Fibroblast of skin of left biceps (primary cell): ENCODE results near the gene WDR83.
A peak's percentile ranks its signal among the peaks of the same experiment; 100 is the strongest.
"Not testable (repeated sequence)": the region's sequence is repeated elsewhere in the genome, so short reads cannot be mapped to it uniquely, and the experiment has no call there.

ENCODE experiments used
- DNase-seq, 2 experiments: peaks; one replicate each; pipeline ENCODE4 v3.0.0-alpha.2; 2013; ENCODE audit warnings: low read depth in 2 of 2

WDR83 gene

DNA sequence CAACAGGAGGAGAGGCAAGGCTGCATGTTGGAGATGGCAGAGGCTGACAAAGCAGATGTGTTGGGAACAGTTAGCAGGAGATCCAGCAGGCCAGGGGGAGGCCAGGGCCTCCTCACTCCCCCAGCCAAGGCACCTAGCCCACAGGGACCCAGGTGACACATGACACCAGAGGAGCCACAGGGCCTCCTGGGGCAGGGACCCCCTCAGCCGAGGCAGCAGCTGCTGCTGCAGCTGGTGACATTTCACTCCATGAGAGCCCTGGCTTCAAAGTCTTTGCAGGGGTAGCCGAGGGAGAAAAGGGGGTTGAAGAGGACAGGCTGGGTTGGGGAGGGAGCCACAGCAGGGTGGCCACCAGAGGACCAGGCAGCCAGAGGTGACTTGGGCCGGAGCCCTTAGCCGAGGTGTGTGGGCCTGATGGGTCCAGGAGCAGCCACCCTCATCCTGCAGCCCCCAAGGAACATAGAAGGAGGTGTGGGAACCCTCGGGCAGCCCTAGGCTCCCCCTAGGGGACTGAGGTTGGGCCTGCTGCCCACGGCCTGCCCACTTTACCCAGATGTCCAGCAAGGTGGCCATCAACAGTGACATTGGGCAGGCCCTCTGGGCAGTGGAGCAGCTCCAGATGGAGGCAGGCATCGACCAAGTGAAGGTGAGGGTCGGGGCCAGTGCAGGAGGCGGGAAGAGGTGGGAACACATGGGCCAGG is 21.0 kb downstream of the WDR83 start, which contains the start of gene GNG14:
Gene GNG14, plus strand, starts transcription at position 503 of the 701 bp plus-strand sequence. Its CDS starts 51 bp downstream, at position 554.
- no peak for DNase-seq

DNA sequence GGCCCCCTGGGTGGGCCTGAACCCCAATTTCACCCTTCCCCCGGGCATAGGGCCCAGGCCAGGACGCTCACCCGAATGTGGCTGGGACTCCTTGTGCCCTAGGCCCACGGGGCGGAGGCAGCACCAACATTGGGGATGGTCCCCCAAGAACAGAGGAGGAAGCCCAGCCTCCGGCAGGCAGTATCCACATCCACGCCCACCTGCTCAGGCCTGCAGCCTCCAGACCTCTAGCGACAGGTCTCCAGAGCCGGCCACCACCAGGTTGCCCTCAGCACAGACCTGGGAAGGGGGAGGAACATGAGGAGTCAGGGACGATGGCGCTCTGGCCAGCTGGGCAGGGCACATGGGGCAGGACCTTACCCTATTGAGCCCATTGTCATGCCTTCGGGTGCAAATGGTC is 22.4 kb downstream of the WDR83 start:
- no peak for DNase-seq

DNA sequence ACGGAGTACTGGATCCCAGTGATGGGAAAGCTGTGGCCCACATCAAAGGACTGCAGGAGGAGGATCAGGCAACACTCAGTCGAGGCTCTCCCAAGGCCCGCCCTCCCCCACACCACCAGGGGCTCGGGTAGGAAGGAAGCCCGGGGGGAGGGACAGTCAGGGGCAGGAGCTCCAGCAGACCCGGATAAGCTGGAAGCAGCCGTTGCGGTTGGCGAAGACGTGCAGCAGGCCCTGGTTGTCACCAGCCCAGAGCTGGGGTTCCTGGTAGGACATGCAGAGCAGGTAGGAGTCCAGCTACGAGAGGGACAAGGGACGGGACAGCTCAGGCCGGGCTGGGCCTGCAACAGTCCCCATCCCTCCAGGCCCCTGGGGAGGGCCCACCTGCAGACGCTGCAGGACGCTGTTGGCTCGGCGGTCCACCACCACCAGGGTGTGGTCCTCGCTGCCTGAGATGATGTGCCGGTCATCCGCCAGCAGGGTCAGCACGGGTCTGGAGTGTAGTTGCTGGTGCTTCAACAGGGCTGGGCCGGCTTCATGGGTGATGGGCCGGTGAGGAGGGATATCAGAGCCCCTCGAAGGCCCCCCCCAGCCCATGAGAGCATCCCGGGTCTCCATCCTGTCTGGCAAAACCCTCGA is 23.1 kb downstream of the WDR83 start:
- DNase-seq: no peak

DNA sequence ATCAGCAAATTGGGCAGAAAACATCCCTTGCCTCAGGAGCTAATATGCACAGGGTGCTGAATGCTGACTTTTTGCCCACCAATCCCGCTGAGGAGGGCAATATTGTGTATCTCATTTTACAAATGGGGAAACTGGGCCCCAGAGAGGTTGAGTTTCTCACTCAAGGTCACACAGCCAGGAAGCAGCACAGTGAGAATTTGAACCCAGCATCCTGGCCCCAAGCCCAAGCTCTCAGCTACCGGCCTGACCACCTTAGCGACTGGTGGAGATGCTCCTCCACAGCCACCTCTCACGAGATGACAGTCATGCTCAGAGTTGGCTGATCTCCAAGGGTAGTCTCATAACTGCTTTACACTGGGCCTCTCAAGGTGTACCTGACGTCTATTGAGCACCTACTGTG is 26.4 kb downstream of the WDR83 start:
- no peak for DNase-seq

DNA sequence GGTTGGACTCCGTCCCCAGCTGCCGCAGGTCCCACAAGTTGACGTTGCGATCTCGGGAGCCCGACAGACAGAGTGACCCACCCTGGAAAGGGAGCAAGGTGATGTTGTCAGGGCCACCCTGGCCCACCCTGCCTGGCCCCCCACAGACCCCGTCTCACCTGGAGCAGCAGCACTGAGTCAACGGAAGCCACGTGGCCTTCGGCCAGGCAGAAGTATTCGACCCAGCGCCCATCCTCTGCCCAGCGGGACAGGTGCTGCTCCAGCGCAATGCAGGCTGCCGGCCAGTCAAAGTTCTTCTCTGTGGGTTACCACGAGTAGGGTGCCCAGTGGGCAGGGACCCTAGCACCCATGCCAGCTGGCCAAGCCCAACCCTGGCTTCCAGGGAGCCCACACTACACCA is 28.0 kb downstream of the WDR83 start:
- DNase-seq: no peak

DNA sequence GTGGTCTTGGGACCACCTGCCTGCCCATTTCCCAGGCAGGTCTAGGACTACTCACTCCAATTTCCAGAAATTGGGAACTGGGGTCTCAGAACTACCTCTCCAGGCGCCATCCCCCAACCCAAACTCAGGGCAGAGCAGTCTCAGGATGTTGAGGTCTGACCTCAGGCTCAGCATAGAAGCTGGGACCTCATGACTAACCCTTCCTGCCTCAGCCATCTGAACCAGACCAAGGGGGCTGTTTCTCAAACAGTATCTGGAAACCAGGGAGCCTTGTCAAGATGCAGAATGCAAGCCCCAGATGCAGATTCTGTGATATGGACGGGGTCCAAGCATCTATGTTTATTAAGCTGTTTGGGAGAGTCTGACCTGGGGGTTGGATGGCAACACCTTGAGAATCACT is 28.5 kb downstream of the WDR83 start:
- DNase-seq: no peak

DNA sequence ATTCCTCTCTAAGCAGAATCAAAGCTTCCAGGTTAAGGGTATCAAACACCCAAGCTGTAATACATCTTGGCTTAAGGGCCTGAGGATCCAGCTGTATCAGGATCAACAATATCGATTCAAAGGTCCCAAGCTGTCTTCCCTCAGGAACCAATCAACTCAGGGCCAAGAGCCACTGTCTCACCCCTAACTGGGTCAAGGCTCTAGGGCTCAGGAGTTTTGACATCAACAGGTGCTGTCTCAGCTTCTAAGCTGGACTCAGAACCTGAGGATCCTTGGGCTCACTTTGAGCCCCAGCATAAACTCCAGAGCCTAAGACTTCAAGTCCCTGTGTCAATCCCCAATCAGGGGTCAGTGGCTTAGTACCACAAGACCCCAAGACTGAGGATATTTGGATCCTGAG is 28.9 kb downstream of the WDR83 start:
- DNase-seq: no peak

DNA sequence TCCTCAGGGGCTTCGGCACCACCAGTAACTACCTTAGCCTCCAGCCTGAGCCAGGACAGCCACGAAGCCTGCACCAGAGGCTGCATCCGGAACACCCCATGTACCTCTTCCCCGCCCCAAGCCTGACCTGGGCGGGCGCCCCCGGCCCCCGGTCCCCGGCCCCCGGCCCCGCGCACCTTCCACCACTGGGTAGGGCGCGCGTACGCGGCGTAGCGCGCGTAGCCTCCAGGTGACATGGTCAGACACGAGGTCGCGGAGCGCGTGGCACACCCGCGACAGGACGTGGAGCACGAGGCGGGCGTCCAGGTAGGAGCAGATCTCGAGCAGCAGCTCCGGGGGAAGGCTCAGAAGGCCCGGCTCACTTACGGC is 29.4 kb downstream of the WDR83 start:
- no peak for DNase-seq

DNA sequence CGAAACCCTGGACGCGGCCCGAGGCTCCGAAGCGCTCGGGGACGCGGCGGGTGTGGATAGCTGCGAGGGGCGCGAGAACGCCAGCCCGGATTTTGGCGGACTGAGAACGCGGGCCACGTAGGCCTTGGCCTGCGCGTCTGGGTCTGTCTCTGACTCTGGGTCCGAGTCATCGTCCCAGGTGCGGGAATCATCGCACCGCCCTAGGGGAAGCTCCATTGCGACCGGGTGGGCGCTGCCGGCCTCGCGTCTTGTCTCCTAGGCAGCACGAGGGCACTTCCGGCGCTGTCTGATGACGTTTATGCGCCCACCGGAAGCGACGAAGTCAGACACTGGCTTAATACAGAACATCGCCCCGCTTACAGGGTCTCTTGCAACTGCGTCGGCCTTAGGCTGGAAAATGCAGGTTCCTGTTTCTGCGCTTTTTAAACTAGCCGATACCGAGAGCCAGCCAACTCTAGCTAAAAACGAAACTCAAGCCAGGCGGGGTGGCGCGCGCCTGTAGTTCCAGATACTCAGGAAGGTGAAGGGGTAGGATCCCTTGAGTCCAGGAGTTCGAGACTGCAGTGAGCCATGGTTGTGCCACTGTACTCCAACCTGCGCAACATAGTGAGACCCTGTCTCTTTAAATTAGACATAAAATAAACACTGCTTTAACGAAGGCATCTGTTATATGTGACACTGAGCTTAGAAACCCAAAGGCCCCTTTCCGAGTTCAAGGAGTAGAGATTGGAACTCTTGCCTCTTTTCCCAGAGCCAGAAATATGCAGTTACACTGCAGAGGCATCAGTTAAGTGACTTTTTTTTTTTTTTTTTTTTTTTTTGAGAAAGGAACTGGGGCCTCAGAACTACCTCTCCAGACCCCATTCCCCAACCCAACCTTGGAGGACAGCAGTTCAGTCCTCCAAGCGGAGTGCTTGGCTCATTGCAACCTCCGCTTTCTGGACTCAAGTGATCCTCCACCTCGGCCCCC is 30.0 kb downstream of the WDR83 start, which contains the start of gene FBXW9:
Gene FBXW9, minus strand, starts transcription at position 266 of the 970 bp plus-strand sequence. Its CDS starts 50 bp downstream, at position 216.
- peak; percentile 85 to 89 for DNase-seq

DNA sequence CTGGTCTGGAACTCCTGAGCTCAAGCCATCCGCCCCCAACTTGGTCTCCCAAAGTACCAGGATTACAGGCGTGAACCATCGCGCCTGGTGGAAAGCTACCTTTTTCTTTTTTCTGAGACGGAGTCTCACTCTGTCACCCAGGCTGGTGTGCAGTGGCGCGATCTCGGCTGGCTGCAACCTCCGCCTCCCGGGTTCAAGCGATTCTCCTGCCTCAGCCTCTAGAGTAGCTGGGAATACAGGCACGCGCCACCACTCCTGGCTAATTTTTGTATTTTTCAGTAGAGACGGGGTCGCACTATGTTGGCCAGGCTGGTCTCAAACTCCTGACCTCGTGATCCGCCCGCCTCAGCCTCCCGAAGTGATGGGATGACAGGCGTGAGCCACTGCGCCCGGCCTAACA is 30.8 kb downstream of the WDR83 start:
- DNase-seq: not testable (repeated sequence)

DNA sequence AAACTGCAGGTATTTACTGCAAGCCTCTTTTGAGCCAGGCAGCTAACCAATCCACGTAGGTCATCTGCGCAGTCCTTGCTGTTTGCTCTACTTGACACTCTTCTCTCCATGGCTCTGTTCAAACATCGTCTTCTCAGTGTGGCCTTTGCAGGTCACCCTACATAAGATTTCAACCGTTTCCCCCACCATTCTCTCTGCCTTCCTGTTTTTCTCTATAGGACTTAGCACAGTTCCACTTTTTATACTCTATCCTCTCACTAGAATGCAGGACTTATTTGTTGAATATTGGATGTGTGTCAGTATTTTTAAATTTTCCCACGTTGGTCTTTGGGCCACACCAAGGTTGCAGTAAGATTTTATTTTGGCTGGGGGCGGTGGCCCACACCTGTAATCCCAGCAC is 31.5 kb downstream of the WDR83 start:
- DNase-seq: no peak

DNA sequence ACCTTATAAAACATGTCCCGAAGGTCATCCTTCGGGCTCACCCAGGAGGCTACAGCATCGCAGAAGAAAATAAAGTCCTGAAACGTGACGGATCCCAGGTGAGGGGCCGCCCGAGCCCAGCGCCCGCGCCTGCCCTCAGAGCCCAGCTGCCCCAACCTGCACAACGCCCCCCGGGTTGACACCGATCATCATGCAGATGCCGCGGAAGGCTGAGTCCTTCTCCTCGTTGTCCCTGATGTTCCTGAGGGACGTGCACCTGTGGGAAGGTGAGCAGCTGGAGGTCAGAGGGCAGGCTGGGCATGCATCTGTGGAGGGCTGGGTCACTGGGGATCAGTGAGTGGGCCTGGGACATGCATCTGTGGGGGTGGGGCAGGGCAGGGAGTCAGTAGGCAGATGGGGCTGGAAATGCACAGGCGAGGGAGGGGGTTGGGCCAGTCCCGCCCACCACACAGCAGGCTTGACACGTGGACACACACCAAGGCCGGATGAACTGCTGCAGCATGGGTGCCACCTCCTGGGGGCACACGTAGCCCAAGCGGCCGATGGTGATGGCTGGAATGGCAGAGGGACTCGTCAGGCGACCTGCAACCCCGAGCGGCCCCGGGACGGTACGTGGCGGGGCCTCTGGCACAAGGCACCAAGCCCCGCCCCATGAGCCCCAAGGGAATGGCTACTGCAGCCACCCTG is 35.1 kb downstream of the WDR83 start:
- no peak for DNase-seq

DNA sequence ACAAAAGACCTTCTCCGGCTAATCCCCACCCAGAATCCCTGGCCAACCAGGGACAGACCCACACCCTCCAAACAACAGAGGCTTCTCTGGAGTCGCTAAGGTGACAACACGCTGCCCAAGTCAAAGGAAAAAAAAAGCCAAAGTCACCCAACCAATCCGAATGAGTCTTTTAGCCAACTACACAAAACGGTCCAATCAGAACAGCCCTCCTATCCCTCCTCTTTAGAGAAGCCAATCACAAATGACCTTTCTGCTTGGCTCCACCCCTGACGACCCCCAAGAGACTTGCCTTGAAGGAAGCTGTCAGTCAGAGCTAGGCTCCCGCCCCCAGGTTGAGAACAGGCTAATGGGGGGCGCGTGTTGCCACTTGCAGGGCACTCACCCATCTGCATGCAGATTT is 36.4 kb downstream of the WDR83 start:
- DNase-seq: no peak

DNA sequence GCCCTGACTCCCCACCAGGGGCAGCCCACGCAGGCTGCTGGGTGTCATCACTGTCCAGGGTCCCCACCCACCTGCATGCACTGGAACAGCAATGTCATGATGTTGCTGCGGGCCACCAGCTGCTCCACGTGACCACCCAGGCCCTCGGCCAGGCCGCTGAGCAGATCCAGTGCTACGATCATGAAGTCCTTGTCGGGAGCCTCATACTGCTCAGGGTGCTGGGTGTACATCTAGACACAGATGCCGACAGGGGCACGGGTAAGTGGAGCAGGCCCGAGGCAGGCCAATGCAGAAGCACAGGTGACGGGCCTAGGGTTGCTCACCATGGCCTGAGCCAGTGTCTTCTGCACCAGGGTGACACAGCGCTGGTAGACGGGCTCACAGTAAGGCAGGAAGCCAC is 38.6 kb downstream of the WDR83 start:
- no peak for DNase-seq

DNA sequence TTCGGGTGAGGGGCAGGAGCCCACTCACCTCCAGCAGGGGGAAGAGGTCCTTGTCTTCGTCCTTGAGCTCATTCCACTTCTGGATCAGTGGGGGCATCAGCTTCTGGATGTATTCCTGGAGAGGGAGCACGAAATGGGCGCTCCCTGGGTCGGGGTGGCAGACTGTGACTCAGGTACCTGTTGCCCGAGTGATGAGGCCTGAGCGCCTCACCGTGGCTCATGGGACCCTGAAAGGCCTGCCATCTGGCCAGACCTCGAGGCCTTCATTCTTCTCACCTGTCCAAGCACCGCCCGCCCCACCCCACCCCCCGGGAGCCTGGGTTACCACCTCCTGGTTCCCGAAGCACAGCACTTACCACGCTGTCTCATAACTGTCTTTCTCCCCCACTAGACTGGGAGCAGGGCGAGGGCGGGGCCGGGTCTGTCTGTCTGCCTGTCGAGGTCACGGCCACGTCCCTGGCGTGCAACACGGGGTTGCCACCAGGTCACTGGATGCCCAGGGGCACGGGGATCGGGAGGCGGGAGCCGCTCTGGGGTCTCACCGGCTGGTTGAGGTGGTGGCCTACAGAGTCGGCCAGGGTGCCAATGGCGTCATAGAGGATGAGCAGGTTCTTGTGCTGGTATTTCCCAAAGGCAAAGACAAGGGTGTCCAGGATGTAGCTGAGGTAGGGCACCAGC is 39.2 kb downstream of the WDR83 start:
- no peak for DNase-seq

DNA sequence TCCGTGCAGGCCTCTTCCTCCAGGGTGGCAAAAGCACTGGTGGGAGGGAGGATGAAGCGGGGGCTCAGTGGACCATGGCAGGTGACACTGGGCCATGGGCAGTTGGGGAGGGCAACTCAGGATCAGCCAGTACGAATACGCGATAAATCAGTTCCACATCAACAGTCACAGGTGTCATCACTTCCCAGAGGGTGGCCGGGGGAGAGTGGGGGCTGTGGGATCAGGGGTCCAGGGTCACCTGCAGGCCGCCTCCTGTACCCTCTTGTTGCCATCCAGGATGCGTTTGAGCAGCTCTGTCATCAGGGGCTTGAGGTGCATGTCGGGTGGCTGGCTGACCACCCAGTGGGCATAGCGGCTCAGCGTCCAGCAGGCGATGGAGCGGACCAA is 39.7 kb downstream of the WDR83 start:
- DNase-seq: no peak

DNA sequence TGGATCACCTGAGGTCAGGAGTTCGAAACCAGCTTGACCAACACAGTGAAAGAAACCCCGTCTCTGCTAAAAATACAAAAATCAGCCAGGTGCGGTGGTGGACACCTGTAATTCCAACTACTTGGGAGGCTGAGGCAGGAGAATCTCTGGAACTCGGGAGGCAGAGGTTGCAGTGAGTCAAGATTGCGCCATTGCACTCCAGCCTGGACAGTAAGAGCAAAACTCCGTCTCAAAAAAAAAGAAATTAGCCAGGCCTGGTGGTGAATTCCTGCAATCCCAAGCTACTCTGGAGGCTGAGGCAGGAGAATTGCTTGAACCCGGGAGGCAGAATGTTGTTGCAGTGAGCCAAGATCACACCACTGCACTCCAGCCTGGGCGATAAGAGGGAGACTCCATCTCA is 42.0 kb downstream of the WDR83 start:
- no peak for DNase-seq

DNA sequence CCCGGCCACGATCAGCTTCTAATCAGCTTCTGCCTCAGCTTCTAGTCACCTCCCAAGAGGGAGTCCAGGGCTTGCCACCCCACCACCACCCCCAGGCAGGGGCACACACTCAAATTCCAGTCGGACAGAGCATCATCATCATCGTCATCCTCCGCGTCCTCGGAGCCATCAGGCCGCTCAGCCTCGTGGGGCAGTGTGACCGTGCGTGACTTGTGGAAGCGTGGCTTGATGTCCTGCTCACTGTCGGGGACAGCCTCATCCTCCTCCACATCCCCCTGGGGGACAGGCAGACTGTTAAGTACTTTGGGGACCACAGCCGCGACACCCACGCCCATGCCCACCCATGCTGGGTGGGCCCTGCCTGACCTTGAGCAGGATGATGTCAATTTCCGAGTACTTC is 44.6 kb downstream of the WDR83 start:
- DNase-seq: no peak

DNA sequence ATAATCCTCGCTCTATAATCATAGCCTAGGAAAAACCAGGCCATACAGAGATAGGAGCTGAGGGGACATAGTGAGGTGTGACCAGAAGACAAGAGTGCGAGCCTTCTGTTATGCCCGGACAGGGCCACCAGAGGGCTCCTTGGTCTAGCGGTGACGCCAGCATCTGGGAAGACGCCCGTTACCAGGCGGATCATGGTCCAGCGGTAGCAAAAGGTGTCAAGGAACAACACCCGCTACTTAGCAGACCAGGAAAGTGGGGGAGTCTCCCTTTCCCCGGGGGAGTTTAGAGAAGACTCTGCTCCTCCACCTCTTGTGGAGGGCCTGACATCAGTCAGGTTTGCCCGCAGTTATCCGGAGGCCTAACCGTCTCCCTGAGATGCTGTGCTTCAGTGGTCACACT is 45.5 kb downstream of the WDR83 start:
- DNase-seq: not testable (repeated sequence)

DNA sequence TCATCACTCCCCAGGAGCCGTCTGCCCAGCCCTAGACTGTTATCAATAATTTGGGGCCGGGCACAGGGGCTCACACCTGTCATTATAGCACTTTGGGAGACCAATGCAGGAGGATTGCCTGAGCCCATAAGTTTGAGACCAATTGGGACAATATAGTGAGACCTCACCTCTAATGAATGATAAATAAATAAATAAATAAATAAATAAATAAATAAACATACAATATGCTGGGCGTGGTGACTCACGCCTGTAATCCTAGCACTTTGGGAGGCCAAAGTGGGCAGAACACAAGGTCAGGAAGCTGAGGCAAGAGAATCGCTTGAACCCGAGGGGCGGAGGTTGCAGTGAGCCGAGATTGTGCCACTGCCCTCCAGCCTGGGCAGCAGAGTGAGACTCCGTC is 46.7 kb downstream of the WDR83 start:
- DNase-seq: not testable (repeated sequence)

DNA sequence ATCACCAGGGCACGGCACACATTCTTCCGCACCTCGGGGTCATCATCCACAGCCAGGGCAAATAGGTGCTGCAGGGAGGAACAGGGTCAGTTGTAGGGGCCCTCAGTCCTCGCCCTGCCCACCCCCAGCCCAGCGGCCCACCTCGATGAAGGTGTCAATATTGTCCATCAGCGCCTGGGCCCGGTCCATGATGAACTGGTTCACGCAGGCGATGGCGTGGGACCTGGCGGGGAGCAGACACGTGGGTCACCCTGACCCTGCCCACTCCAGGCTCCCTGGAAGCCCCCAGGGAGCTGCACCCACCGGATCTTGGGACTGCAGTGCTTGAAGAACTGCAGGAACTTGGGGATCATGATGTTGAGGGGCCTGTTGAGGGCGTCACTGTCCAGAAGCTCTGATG is 48.5 kb downstream of the WDR83 start:
- DNase-seq: no peak
